Non-pigmented ciliary epithelial cell (primary cell): ENCODE measurements around the gene SPAG17.

Source experiments
- DNase-seq: peaks from one replicate; pipeline ENCODE4 v3.0.0-alpha.2; 2010; ENCODE audit warnings: low read depth

The SPAG17 gene

GRCh38 chr1:118075116-118075515 is 109.9 kb downstream of the SPAG17 start:
- no peak for DNase-seq

- no peak for DNase-seq
Measured at GRCh38 chr1:118073648-118074435, 111.2 kb downstream of the SPAG17 start.

- no peak for DNase-seq
Measured at GRCh38 chr1:118049981-118050380, 135.0 kb downstream of the SPAG17 start.

DNA sequence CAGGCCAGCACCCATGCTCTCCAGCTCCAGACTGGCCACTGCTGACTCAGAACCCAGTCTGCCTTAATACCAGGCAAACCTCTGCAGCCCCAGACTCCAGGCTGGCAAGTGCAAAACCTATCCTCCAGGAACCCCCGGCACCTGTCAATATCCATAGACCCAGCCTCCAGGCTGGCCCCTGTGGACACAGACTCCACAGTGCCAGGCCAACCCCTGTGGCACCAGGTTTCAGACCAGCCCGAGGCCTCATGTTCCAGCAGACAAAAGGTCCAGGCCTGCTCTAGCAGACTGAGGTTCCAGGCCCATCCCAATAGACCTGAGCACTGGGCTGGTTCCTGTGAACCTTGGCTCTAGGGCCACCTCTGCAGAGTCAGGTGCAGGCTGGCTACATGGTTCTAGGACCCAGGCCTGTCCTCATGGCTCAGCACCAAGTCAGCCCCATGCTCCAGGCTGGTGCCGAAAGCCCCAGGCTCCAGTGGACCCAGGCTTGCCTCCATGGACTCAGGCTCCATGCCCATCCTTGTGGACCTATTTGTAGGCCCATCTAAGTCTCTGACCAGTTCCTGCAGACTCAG is 137.3 kb downstream of the SPAG17 start:
- no peak for DNase-seq

- DNase-seq, result no peak
Measured at GRCh38 chr1:118047006-118047649, 137.9 kb downstream of the SPAG17 start.

- no peak for DNase-seq
Measured at GRCh38 chr1:118043624-118044023, 141.4 kb downstream of the SPAG17 start.

DNA sequence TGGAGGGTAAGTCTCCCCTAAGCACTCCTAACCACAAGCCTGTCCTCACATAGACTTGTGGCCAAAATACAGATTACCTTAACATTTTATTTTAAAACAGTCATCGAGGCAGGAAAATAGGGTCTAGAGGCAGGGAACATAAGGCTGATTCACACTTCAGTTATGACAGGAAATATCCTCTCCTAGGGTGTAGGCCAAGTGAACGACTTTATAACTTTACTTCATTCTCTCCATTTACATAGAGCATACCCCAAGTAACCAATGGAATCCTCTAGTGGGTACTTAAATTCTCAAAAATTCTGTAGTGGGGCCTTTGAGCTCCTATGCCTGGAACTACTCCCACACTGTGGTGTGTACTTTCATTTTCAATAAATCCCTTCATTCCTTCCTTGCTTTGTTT is 142.5 kb downstream of the SPAG17 start:
- no peak for DNase-seq

- DNase-seq, result no peak
Measured at GRCh38 chr1:118039170-118039569, 145.9 kb downstream of the SPAG17 start.

- no peak for DNase-seq
Measured at GRCh38 chr1:118032883-118033282, 152.1 kb downstream of the SPAG17 start.

DNA sequence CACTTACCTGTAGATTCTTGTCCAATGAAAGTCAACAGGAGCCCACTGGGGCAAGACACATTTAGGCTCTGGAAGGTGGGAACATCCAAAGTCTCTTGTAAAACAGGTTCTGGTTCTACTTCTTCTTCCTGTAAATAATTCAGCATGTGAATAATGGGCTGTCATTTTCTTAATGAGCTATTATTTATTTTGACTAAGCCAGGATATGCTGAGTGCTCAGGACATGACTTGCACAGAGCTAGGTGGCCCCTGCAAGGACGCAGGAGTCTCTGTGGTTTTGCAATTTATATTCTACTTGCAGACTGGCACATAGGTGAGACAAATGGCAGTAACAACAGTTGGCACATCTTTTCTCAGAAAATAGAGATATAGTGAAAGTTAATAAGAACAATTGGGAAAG is 156.8 kb downstream of the SPAG17 start:
- no peak for DNase-seq

DNA sequence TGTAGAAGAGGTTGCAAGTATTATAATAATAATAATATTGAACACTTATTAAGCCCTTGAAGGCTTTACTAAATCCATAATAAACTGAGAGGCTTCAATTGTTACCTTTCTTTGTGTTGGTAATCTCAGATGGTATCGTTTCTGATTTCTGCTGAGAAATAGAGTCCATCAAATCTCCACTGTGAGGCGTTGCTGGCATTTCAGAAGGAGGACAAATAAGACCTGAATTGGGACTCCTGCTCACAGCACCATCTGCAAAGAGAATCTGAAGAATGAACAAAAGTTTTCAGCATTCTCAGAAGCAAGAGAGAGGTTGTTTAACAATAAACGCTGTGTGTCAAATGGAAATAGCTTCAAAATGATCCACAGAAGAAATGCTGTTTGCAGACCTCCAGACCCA is 161.8 kb downstream of the SPAG17 start:
- DNase-seq, result no peak

GRCh38 chr1:118021668-118022067 is 163.4 kb downstream of the SPAG17 start:
- no peak for DNase-seq

GRCh38 chr1:118018060-118018459 is 167.0 kb downstream of the SPAG17 start:
- DNase-seq, result no peak

GRCh38 chr1:118013938-118014337 is 171.1 kb downstream of the SPAG17 start:
- no peak for DNase-seq

DNA sequence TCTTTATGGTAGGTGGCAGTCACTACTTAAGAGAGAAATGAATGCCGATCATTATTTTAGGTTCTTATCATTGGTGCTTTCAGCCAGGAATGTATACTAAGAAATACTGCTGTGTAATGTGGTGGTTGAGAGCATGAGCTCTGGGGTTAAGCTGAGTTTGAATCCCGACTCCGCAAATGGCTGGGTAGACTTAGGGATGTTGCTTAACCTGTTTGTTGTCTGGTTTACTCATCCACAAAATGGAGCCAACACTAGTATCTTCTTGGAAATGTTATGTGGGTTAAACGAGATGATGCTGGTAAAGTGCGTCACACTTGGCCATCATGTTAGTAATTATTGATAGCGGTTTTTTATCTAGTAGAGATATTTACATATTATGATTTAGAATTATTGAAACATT is 171.7 kb downstream of the SPAG17 start:
- DNase-seq, result no peak

DNA sequence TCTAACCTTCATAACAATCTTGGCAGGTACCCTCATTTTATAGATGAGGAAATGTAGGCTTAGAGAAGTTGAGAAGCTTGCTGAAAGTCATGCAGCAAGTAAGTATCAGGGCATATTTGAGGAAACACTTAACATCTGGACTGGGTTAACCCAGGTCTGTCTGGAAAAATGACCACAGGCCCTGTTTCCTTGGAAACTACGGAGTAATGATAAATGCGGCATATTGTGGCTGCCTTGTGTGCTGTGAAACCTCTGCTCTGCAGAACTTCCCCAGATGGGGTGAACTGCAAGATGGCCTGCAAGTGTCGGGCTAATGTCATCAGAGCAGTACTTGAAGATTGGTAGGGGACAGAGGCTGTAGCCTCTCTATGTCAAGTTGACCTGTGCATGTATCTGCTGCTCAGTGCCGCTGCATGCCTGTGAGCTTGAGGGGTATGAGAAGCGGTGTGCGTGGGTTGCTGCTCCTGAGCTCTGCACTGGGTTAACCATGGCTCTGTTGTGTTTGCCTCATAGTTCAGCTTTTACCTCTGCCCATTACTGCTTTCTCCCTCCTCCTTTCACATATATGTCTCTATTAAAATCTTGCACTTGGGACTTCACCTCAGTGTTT is 172.4 kb downstream of the SPAG17 start:
- no peak for DNase-seq

DNA sequence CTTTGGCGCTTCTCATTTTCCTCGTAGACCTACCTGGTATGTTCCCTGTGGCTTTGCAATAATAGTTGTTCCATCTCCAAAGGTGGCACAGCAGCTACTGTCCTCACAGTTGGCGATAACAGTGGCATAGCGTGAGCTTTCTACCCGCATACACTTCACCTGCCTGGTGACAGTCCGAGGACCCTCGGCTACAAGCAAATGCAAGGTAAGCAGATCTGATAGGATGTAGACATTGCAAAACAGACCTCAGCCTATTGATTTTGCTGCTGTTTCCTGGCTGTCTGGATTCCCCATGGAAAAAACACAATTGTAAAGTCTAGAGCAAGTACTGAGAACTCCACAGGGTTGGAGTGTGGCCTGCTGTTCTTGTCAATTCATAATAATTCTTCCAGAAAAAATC is 177.0 kb downstream of the SPAG17 start:
- DNase-seq, result no peak

DNA sequence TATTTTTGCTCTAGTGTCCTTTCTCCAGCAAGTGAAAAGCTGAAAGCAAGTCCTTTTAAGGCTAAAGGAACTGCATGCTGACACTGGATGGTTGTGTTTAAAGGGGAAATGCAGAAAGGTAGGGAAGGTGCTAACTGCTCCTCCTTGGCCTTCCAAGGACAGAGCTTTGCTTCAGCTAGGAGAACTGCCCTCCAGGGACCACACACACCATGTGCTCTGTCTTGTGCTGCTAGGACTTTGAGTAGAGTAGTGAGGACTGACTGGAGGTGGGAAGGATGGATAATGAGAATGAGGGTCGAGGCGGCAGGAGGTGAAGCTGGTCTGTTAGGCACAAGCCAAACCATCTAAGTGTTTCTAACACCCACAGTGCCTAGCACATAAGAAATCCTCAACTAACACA is 177.6 kb downstream of the SPAG17 start:
- DNase-seq, result no peak

DNA sequence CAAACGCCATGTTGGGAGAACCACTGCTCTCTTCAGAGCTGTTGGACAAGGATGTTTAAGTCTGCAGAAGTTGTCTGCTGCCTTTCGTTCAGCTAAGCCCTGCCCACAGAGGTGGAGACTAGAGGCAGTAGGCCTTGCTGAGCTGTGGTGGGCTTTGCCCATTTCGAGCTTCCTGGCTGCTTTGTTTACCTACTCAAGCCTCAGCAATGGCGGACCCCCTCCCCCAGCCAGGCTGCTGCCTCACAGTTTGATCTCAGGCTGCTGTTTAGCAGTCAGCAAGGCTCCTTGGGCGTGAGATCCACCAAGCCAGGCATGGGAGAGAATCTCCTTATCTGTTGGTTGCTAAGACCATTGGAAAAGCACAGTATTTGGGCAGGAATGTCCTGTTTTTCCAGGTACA is 180.7 kb downstream of the SPAG17 start:
- DNase-seq, result no peak

DNA sequence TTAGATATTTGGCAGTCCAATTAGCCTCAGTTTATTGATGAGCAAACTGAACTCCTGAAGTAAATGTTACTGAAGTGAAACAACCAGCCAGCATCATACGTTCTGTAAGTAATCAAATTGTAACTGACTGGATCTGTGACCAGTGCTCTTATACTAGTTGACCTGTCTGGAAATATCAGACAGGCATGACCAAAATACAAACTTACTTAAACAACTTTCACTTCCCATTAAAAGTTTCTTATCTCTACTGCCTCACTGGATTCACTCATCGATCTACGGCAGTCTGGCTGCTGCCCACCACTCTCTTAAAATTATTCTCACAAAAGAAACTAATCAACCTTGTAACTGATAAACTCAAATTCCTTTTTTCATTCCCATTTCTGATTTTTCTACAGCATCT is 199.1 kb downstream of the SPAG17 start:
- no peak for DNase-seq

- no peak for DNase-seq
Measured at GRCh38 chr1:117985239-117985638, 199.8 kb downstream of the SPAG17 start.

DNA sequence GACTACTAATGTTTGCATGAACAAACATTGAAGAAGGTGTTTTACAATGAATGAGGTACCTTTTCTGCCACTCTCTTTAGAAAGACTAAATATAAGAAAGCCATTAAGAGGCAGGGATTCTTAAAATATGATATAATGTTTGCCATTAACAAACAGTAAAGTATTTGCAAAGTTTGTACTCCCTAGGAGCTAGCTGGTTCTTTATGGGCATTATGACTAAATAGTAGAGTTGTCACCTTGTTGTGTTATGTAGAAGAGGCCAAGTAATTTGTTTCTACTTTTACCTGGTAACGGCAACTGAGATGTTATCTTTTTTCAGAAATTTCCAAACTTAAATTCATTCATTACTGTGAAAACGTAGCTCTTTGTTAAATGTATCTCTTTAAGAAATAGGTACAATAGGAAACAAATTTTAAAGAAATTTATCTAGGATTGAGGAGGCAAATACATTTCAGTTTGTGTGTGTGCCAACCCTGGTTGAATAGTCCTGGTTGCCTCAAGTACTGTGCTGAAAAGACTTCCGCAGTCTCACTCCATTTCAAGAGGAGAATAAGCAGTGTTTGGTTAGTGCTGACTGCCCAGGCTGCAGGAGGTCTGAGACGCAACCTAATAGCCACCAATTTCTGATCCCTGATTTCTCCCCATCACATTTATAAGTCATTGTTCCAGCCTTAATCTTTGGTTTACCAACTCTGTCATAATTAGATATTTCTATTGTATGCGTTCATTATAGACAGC is 203.4 kb downstream of the SPAG17 start:
- no peak for DNase-seq
